CD4-positive, alpha-beta T cell treated with Interleukin-1 beta for 1 hour (primary cell): Measurements from ENCODE around the gene SND1.

Experiments
- DNase-seq, 2 donors: peaks; one replicate each; pipeline ENCODE4 v3.0.0-alpha.2; 2020 to 2022

Gene SND1

GRCh38 chr7:127974446-127975035 lies 322.5 kb downstream of the SND1 start:
- DNase-seq = no peak

DNA sequence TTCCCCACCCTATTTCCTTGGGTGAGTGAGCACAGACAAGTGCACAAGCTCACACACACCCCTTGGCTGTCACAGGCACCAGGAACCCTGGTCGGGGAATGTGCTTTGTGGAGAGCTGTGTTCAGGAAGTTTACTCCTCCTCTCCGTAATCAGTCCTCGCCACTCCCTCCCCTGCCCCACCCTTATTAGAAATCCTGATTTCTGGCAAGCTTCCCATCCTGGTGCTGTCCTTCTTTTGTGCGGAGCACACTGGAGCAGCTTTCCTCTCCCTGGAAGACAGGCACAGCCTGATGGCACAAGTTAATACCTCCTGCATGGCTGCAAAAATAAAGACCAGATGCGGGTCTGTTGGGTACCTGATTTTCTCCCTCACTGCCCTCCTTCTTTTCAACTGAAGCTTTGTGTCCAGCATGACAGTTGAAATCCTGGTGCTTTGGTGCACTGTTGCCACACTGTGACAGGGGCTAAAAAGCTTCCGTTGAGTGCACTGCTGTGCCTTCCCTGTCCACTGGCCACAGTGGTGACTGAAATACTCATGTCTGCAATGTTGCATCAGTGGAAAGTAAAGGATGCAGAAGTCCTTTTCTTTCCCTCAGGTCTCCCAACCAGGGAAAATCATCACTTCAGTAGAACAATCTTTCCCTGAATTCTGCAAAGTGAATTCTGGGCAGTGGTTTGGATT lies 324.2 kb downstream of the SND1 start:
- no peak for DNase-seq

GRCh38 chr7:127976738-127977120 lies 324.7 kb downstream of the SND1 start:
- no peak for DNase-seq

- DNase-seq = no peak
Observed at GRCh38 chr7:127978421-127978820, 326.4 kb downstream of the SND1 start.

DNA sequence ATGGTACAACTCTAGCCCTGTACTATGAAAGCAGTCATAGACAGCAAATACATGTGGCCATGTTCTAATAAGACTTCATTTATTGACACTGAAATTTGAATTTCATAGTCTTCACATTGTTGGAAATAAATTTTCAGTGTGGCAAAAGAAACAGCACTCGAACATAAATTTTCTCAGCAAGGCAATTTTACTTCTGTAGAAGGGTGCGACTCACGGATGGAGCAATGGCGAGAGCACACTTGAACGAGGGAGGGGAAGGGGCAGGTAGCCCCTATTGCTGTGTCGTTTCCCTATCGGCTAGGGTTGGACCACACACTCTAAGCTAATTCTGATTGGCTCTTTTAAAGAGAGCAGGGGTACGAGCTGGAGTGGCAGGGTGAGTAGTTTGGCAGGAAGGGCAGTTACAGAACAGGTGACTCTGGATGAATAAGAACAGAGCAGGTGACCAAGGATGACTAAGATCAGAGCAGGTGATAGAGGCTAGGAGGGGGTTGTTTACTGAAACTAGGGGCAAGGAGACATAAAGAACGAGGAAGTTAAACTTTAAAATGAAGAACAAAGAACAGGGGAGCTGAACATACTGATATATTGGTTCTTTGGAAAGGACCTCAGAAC lies 327.2 kb downstream of the SND1 start:
- no peak for DNase-seq

- no peak for DNase-seq
Observed at GRCh38 chr7:127979728-127980126, 327.7 kb downstream of the SND1 start.

- no peak for DNase-seq
Observed at GRCh38 chr7:127980901-127981300, 328.9 kb downstream of the SND1 start.

DNA sequence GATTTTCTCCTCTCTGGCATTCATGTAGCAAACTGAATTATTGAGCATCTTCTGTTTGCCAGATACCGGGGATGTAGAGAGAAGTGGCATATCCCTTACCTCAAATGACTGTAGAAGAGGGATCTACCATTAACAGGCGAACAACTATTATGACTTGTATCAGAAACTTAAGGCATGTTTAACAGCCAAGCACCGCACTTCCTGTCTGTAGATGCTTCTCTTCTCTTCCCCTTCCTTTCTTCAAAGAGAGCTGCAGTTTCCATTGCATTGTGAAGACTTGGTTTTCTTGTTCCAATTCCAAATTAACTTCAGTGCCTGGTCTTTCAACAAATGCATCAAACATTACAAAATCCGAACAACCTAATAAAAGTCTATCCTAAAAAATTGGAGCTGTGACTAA lies 330.0 kb downstream of the SND1 start:
- DNase-seq = no peak

DNA sequence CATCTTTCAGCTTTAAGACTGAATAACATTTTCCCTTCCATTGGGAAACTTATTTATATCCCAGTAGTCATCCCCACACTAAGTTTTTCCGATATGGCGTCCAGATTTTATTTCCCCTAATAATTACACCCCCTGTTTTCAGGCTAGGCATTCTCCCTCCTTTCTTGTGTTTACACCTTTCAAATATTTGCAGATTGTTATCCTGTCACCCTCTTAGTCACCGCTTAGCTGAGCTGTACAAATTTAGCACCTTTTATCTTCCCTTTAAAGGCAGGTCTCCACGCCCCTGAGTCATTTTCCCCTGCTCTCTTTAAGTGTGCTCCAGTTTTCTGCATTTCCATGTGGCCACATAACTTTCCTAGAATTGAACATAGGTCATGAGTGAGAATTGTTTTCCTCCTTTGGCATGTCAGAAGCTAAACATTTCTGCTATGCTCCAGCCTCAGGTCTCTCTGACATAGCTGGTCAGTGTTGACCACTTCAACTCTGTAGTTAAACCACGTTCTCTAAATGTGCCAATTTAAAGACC lies 331.9 kb downstream of the SND1 start:
- DNase-seq = no peak

- no peak for DNase-seq
Observed at GRCh38 chr7:127986581-127987521, 334.9 kb downstream of the SND1 start.

DNA sequence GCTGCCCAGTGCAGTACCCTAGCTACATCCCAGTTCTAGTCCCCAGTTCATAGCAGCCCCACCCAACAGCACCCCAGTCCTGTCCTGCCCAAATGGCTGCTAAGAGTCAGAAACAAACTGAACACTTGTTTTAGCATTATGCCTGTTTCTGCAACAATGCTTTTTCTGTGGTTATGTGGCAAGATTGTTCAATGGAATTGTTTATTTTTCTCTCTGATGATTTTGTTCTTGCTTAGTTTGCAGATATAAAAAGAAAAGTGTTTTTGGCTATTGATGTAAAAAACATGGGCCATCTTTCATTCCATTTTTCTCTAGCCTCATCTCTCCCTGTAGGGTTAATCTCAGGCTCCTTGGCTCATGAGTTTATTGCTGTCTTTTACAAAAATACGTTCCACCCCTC lies 336.8 kb downstream of the SND1 start:
- no peak for DNase-seq

- no peak for DNase-seq
Observed at GRCh38 chr7:127993317-127993716, 341.3 kb downstream of the SND1 start.

GRCh38 chr7:127993987-127994386 lies 342.0 kb downstream of the SND1 start:
- no peak for DNase-seq

- DNase-seq = no peak
Observed at GRCh38 chr7:127995156-127995880, 343.3 kb downstream of the SND1 start.

- no peak for DNase-seq
Observed at GRCh38 chr7:127995881-127996215, 343.9 kb downstream of the SND1 start.

GRCh38 chr7:127996253-127997071 lies 344.5 kb downstream of the SND1 start:
- DNase-seq = no peak

- no peak for DNase-seq
Observed at GRCh38 chr7:127997226-127997922, 345.4 kb downstream of the SND1 start.

GRCh38 chr7:127998671-127999070 lies 346.7 kb downstream of the SND1 start:
- DNase-seq = no peak

GRCh38 chr7:128000048-128000447 lies 348.1 kb downstream of the SND1 start:
- DNase-seq = no peak

- DNase-seq = no peak
Observed at GRCh38 chr7:128000854-128001265, 348.9 kb downstream of the SND1 start.

DNA sequence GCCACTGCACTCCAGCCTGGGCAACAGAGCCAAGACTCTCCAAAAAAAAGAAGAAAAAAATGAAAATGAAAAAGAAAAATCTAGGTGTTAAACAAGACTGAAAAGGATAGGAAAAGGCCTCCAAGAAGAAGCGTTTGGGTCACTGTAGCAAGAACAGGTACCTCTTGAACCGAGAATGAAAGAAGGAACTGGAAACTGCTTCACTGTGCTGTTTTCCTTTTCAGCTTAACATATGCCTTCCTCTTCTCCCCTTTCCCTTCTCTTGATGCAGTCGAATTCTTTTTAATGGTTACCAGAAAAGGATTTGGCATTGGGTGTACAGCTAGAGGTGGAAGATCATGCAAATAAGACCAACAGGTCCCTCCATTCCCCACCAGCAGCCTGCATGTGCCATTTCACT lies 351.2 kb downstream of the SND1 start:
- DNase-seq = no peak
